HG02943 (cell line): ENCODE data around the gene ZNF79.

ENCODE experiments used
- ATAC-seq: cut with Tn5 transposase; IDR thresholded peaks from one replicate; pipeline ENCODE4 v1.9.1; 2021; ENCODE audit warnings: mild to moderate bottlenecking, low read depth, moderate library complexity; ENCODE audit not compliant: unreplicated experiment

Gene ZNF79

DNA sequence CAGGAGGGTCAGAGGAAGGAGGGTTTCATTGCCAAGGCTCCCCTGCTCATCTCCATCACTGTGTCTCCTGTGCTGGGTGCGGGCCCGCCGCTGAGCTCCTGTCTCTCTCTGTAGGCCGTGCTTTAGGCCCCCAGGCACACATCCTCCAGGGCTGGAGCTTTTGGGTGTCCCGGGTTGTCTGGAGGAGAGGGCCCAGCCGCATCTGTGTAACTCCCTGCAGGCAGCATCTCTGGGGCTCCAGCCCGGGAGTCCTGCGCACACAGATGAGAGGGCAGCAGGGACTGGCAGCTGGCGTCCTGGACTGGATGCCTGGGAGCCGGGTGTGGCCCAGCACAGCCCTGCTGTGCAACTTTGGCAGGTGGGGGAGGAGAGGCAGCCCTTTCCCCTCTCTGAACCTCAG lies 67.3 kb downstream of the ZNF79 start:
- no peak for ATAC-seq

DNA sequence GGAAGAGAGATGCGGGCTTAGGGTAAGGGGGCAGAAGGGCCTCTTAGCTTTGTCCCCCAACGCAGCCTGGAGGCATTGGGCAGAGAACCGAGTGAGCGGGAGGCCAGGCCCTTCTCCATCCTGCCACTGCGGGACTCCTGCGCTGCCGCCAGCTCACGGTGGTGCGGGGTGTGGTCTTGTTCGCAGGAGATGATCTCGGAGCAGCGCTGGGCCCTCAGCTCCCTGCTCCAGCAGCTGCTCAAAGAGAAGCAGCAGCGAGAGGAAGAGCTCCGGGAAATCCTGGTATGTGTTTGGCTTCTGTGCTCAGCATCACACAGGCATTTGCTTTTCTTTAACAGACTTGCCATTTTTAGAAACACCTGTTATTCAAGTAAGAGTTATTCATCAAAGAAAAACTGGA lies 68.4 kb downstream of the ZNF79 start:
- ATAC-seq, result no peak

DNA sequence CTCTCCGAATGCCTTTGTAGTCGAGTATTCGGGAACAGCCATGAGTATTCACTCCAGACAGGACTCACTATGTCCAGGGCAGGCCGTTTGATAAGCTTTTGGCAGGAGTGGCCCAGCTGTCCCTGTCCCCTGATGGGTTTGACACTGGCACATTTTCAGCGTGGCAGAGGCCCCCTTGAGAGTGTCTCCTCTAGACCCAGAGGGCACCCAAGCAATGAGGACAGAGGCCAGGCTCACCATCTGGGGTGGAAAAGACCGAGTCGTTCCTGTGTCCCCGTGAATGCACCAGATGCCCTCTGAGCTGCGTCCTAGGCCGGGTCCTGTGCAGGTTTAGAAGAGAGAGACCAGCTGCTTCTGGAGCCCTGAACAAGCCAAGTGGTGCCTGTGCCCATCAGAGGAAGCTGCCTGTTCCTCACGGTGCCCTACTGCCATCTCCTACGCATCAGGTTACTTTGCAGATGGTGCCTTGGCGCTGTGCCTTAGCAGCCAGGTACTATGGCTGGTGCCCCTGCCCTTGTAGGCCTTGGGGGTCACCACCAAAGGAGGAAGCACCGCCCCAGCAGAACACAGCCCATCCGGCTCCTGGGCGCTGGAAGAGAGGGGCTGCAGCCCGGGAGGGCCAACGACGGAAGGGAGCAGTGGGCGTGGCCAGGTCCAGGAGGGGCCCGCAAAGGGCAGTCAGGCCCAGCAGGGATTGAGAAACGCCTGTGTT lies 69.6 kb downstream of the ZNF79 start:
- ATAC-seq, result no peak

DNA sequence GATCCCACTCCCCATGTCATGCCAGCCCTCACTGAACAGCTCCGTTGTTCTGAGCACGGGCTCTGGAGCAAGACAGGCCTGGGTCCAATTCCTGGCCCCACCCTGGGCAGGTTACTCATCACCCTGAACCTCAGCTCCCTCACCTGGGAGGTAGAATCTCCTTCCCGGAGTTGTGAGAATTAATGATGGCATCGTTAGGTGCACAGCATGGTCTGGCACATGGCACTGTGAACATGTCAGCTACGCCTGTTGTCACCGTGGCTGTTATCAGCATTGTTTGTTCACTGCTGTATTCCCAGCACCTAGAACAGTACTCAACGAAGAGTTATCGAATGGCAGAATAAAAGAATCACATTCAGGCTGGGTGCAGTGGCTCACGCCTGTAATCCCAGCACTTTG lies 70.1 kb downstream of the ZNF79 start:
- ATAC-seq, result no peak
